WTC11 (cell line): ENCODE measurements around the gene FBXL16. TPM values are rescaled to one million over a fixed set of nuclear protein-coding genes. Genes with fewer than 3 reads are reported as not detected.

Experiments used
- ATAC-seq: fragments of 200-7000 bp; cut with Tn5 transposase; 2 replicates; pipeline ENCODE4 v1.10.0; 2021; ENCODE audit warnings: mild to moderate bottlenecking, moderate library complexity
- CTCF ChIA-PET: fragments of 300-600 bp; sonication (Branson Sonifier 250); formaldehyde crosslinking; loops from one replicate; lab custom pipeline; 2021; ENCODE audit warnings: antibody characterized with exemption; lab: Charles Lee
- POLR2A ChIA-PET: fragments of 350-600 bp; sonication (Branson Sonifier 250); formaldehyde crosslinking; loops from one replicate; lab custom pipeline; 2021; ENCODE audit warnings: antibody characterized with exemption; lab: Charles Lee
- DNase-seq: peaks from one replicate; pipeline ENCODE4 v3.0.0; 2021; ENCODE audit warnings: low spot score
- H3K27ac Mint-ChIP-seq: 2 replicates; pipeline ENCODE4 v1.8.0; 2021; ENCODE audit warnings: mixed read lengths
- H3K27me3 Mint-ChIP-seq: 2 replicates; pipeline ENCODE4 v1.8.0; 2021; ENCODE audit warnings: low read depth, mild to moderate bottlenecking, moderate library complexity, mixed read lengths
- H3K36me3 Mint-ChIP-seq: 2 replicates; pipeline ENCODE4 v1.8.0; 2021; ENCODE audit warnings: mixed read lengths
- H3K4me1 Mint-ChIP-seq: 2 replicates; pipeline ENCODE4 v1.8.0; 2022; ENCODE audit warnings: mixed read lengths
- H3K4me3 Mint-ChIP-seq: 2 replicates; pipeline ENCODE4 v1.8.0; 2021; ENCODE audit warnings: mild to moderate bottlenecking, moderate library complexity, mixed read lengths
- H3K9me3 Mint-ChIP-seq: 2 replicates; pipeline ENCODE4 v1.8.0; 2021; ENCODE audit warnings: mixed read lengths
- ATF6 ChIP-seq: sonication (generic); formaldehyde crosslinking; IDR thresholded peaks from 2 replicates; pipeline ENCODE4 v1.8.1; 2023; ENCODE audit warnings: mild to moderate bottlenecking, missing genetic modification reagents
- CBFB ChIP-seq: sonication (generic); formaldehyde crosslinking; IDR thresholded peaks from 2 replicates; pipeline ENCODE4 v1.8.1; 2022; ENCODE audit warnings: mild to moderate bottlenecking, low read depth, missing genetic modification reagents
- CREM ChIP-seq: sonication (generic); formaldehyde crosslinking; IDR thresholded peaks from 2 replicates; pipeline ENCODE4 v1.8.1; 2022; ENCODE audit warnings: mild to moderate bottlenecking, missing genetic modification reagents, moderate library complexity
- E2F5 ChIP-seq: sonication (generic); formaldehyde crosslinking; IDR thresholded peaks from 2 replicates; pipeline ENCODE4 v1.8.1; 2022; ENCODE audit warnings: mild to moderate bottlenecking, moderate library complexity, missing genetic modification reagents
- ERG ChIP-seq: fragments of 250-450 bp; sonication (Bioruptor Pico); IDR thresholded peaks from 2 replicates; pipeline ENCODE4 v1.8.0; 2021; ENCODE audit warnings: mild to moderate bottlenecking
- ETV6 ChIP-seq: sonication (generic); formaldehyde crosslinking; IDR thresholded peaks from 2 replicates; pipeline ENCODE4 v1.8.1; 2022; ENCODE audit warnings: mild to moderate bottlenecking, missing genetic modification reagents
- FOXJ3 ChIP-seq: sonication (generic); formaldehyde crosslinking; IDR thresholded peaks from 2 replicates; pipeline ENCODE4 v1.9.0; 2021; ENCODE audit warnings: missing genetic modification reagents, mild to moderate bottlenecking, borderline replicate concordance
- HMGA2 ChIP-seq: fragments of 250-450 bp; sonication (Bioruptor Pico); IDR thresholded peaks from 2 replicates; pipeline ENCODE4 v1.4.0; 2021; ENCODE audit warnings: mild to moderate bottlenecking, moderate library complexity
- IRF2 ChIP-seq: sonication (generic); formaldehyde crosslinking; IDR thresholded peaks from 2 replicates; pipeline ENCODE4 v1.8.0; 2022; ENCODE audit warnings: low read depth, missing genetic modification reagents, borderline replicate concordance
- MLX ChIP-seq: sonication (generic); formaldehyde crosslinking; IDR thresholded peaks from 2 replicates; pipeline ENCODE4 v1.8.1; 2023; ENCODE audit warnings: mild to moderate bottlenecking, missing genetic modification reagents, moderate library complexity
- NR3C1 ChIP-seq: sonication (generic); formaldehyde crosslinking; conservative IDR thresholded peaks from 2 replicates; pipeline ENCODE4 v1.8.1; 2023; ENCODE audit warnings: low read depth, mild to moderate bottlenecking, missing genetic modification reagents
- OVOL2 ChIP-seq: fragments of 250-450 bp; sonication (Bioruptor Pico); IDR thresholded peaks from 2 replicates; pipeline ENCODE4 v1.9.0; 2021; ENCODE audit warnings: mild to moderate bottlenecking, borderline replicate concordance
- SMAD4 ChIP-seq: sonication (generic); formaldehyde crosslinking; IDR thresholded peaks from 2 replicates; pipeline ENCODE4 v1.8.0; 2022; ENCODE audit warnings: mild to moderate bottlenecking, missing genetic modification reagents
- TEAD4 ChIP-seq: sonication (generic); formaldehyde crosslinking; IDR thresholded peaks from 2 replicates; pipeline ENCODE4 v1.8.0; 2022; ENCODE audit warnings: mild to moderate bottlenecking, missing genetic modification reagents
- USF1 ChIP-seq: sonication (generic); formaldehyde crosslinking; IDR thresholded peaks from 2 replicates; pipeline ENCODE4 v1.8.0; 2022; ENCODE audit warnings: mild to moderate bottlenecking, missing genetic modification reagents
- ZMAT4 ChIP-seq: fragments of 250-450 bp; sonication (Bioruptor Pico); IDR thresholded peaks from 2 replicates; pipeline ENCODE4 v1.9.0; 2021; ENCODE audit warnings: mild to moderate bottlenecking
- ZNF425 ChIP-seq: fragments of 250-450 bp; sonication (Bioruptor Pico); conservative IDR thresholded peaks from 2 replicates; pipeline ENCODE4 v1.9.0; 2021; ENCODE audit warnings: mild to moderate bottlenecking
- total RNA-seq: library from RNA; stranded (reverse); gene quantifications from 3 replicates; pipeline ENCODE4 v1.2.3, GENCODE V29; 2021

The FBXL16 gene
- total RNA-seq, 1 experiment from 2014 or later, result 22.7 TPM

- CTCF ChIA-PET, result interaction anchor here (0.9 to 3.5 kb wide), 9 partner anchors 8 to 39 kb away, joined by 3 to 21 read pairs (median 4); partner anchors contain the start of genes CHTF18, CIAO3, MSLN and RPUSD1
- H3K27ac Mint-ChIP-seq, result peak overlapping the region; percentile 77
- POLR2A ChIA-PET, result no interaction called here
- no peaks in the 10 kb centered on the region; the same call in 1 of the 2 replicates for H3K36me3 Mint-ChIP-seq
- peaks cover 2% of the 10 kb centered on the region for H3K9me3 Mint-ChIP-seq
- peak overlapping the region; percentile 19; the same call in 1 of the 2 replicates for H3K4me3 Mint-ChIP-seq
- DNase-seq (no peak), ATAC-seq (peak; percentile 49)
- H3K27me3 Mint-ChIP-seq, result peaks cover 2% of the 10 kb centered on the region; the same call in 1 of the 2 replicates
- H3K4me1 Mint-ChIP-seq, result peaks cover 28% of the 10 kb centered on the region
- TF ChIP-seq HMGA2 (CRISPR knock-in tag) (no peak), ZMAT4 (CRISPR knock-in tag) (no peak), ERG (no peak), ATF6 (CRISPR knock-in tag) (no peak), NR3C1 (no peak), CREM (no peak), ZNF425 (no peak), OVOL2 (CRISPR knock-in tag) (no peak), IRF2 (CRISPR knock-in tag) (no peak), ETV6 (CRISPR knock-in tag) (no peak), MLX (CRISPR knock-in tag) (no peak), USF1 (CRISPR knock-in tag) (no peak), SMAD4 (CRISPR knock-in tag) (no peak), E2F5 (no peak), CBFB (no peak), TEAD4 (no peak), FOXJ3 (CRISPR knock-in tag) (no peak)
Observed at GRCh38 chr16:751152-752006, 45.8 kb upstream of the FBXL16 start.
